ENCODE results near the gene PDZD4. TPM values are rescaled to one million over a fixed set of nuclear protein-coding genes. Genes with fewer than 3 reads are reported as not detected.

The PDZD4 gene
- total and polyA plus RNA-seq, 2 of the 4 experiments (the other 2 are of a cell fraction), result under 0.01 to 0.38 TPM

DNA sequence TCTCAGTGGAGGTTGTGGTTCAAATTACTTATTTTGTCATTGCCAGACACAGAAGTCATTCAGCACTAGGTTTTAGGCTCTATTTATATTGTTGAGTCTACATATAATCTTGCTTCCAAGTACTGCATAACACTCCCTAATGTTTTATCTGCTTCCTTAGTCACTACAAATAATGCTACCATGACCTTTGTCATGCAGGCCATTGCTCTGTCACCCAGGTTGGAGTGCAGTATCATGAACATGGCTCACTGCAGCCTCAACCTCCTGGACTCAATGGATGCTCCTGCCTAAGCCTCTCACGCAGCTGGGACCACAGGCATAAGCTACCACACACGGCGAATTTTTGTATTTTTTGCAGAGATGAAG is 23.5 kb upstream of the PDZD4 start:
- in situ Hi-C loops (cut with MboI; ENCODE audit: low sequenced_read_pairs), result no loop called here
- H3K18ac ChIP-seq (ENCODE audit: low read depth, low read length), result no peak overlapping the region

More for the DNA sequence above, 23.5 kb upstream of the PDZD4 start:
- Histone ChIP-seq H2AK9ac (replicated peaks; ENCODE audit: low read depth, low read length, poor library complexity) (no peak overlapping the region), H3K4me1 (ENCODE audit: control insufficient read depth, insufficient read depth, low read length) (no peaks in the 10 kb centered on the region), H2BK5ac (ENCODE audit: low read depth, low read length, poor library complexity, severe bottlenecking) (no peak overlapping the region), H3K14ac (replicated peaks; ENCODE audit: low read depth, low read length) (no peak overlapping the region), H4K20me1 (ENCODE audit: insufficient read depth, low read length) (no peaks in the 10 kb centered on the region), H2BK120ac (ENCODE audit: low read depth, low read length) (no peak overlapping the region), H3K4me3 (ENCODE audit: insufficient read depth, low read depth, low read length) (no peak overlapping the region), H4K8ac (ENCODE audit: low read depth in 2 of 2, low read length in 2 of 2) (no peak overlapping the region), H3K23ac (ENCODE audit: low read depth, low read length) (no peak overlapping the region), H2BK20ac (ENCODE audit: low read depth, low read length) (no peak overlapping the region), H4K5ac (ENCODE audit: low read depth, low read length) (no peak overlapping the region), H3K4me2 (ENCODE audit: low read depth, low read length) (no peak overlapping the region), H2BK15ac (ENCODE audit: low read depth, low read length) (no peak overlapping the region), H3K9me1 (ENCODE audit: insufficient read depth, low read length) (no peaks in the 10 kb centered on the region), H3K56ac (ENCODE audit: extremely low read depth, insufficient read depth, low read length) (no peak overlapping the region), H3K79me1 (ENCODE audit: low read depth in 1 of 2, low read length in 2 of 2) (no peaks in the 10 kb centered on the region), H3K27me3 (ENCODE audit: control insufficient read depth, insufficient read depth, low read length) (peaks cover 31% of the 10 kb centered on the region), H2AK5ac (ENCODE audit: low read depth, low read length) (no peak overlapping the region), H2AFZ (replicated peaks; ENCODE audit: low read length, poor library complexity) (no peak overlapping the region), H3K27ac (ENCODE audit: insufficient read depth, low read length) (no peak overlapping the region), H3K9ac (ENCODE audit: low read depth, low read length) (no peak overlapping the region), H3K9me3 (ENCODE audit: control insufficient read depth, insufficient read depth, low read length) (peaks cover 2% of the 10 kb centered on the region), H3K36me3 (ENCODE audit: control insufficient read depth, insufficient read depth, low read length) (no peaks in the 10 kb centered on the region), H3K4ac (ENCODE audit: low read depth, low read length) (no peak overlapping the region), H4K91ac (ENCODE audit: insufficient read depth, low read depth, low read length) (no peak overlapping the region)
- DNase-seq (no peak), ATAC-seq (ENCODE audit: low read depth) (no peak)
- POLR2A ChIA-PET (ENCODE audit: unreplicated experiment), result no interaction called here
- no peak for TF ChIP-seq RCOR1 (IDR thresholded peaks at IDR 0.05; ENCODE audit: insufficient replicate concordance, low read length)
- no peak for TF ChIP-seq POLR2A (IDR thresholded peaks at IDR 0.05; ENCODE audit: low read depth, low read length)
- TF ChIP-seq RAD21 (IDR thresholded peaks at IDR 0.05; ENCODE audit: low read length), result no peak
- TF ChIP-seq MAFK (IDR thresholded peaks at IDR 0.05; ENCODE audit: low read depth, low read length), result no peak
- TF ChIP-seq CHD1 (IDR thresholded peaks at IDR 0.05; ENCODE audit: low read depth, low read length), result no peak
- CTCF ChIA-PET, result no interaction called here
- BruUV-seq (replicated peaks), result no TSS peak
- dilution Hi-C loops (cut with HindIII; ENCODE audit: low sequenced_read_pairs, unreplicated experiment), result no loop called here
- WGBS, 2 experiments (ENCODE audit: extremely low coverage in 2 of 2, insufficient read length in 1 of 2), result 49% methylated on average over 3 of the region's 3 CpGs; no CpG with 5 or more reads in 1 of the 2 experiments
- intact Hi-C loops (cut with micrococcal nuclease), result no loop called here

All from IMR-90 (cell line).